HCT116 (cell line): ENCODE measurements around the gene DENR. TPM values are rescaled to one million over a fixed set of nuclear protein-coding genes. Genes with fewer than 3 reads are reported as not detected.

Source experiments
- ATAC-seq: fragments of 200-7000 bp; cut with Tn5 transposase; 2 replicates; pipeline ENCODE4 v1.9.1; 2020; ENCODE audit warnings: mild to moderate bottlenecking, moderate library complexity
- BruUV-seq: library from RNA; stranded (reverse); fragments of 400-500 nt; replicated peaks from 2 replicates; lab custom pipeline; 2021; lab: Mats Ljungman, UMichigan
- CTCF ChIA-PET: fragments of 300-600 bp; sonication (Branson Sonifier 250); formaldehyde crosslinking; loops from one replicate; lab custom pipeline; 2021; ENCODE audit warnings: antibody characterized with exemption; lab: Charles Lee
- POLR2A ChIA-PET: fragments of 300-600, 350-600 bp; sonication (Branson Sonifier 250); formaldehyde crosslinking; loops from one replicate; lab custom pipeline; 2021; ENCODE audit warnings: antibody characterized with exemption; lab: Charles Lee
- RAD21 ChIA-PET, 2 experiments: fragments of 300-600 bp; sonication (Branson Sonifier 250); formaldehyde crosslinking; loops; one replicate each; lab custom pipeline; 2023; ENCODE audit warnings: low total read pairs in 2 of 2; ENCODE audit not compliant: uncharacterized antibody in 2 of 2, unreplicated experiment in 2 of 2, low non-redundant PET in 1 of 2; lab: Charles Lee
- DNase-seq: peaks from one replicate; pipeline ENCODE4 v3.0.0-alpha.2; 2010; ENCODE audit warnings: low read depth, low spot score
- H2AFZ ChIP-seq: fragments of 200-600 bp; shearing (Covaris generic), sonication (generic); 2 replicates; pipeline ENCODE4 v1.6.1; 2017; ENCODE audit warnings: low read depth, mixed run types, mixed read lengths, antibody characterized with exemption, low read length; ENCODE audit not compliant: poor library complexity, severe bottlenecking
- H3K27ac ChIP-seq: 2 replicates; pipeline ENCODE4 v1.5.1; 2012; ENCODE audit warnings: low read depth, low read length
- H3K27me3 ChIP-seq: fragments of 200-600 bp; sonication (generic); 2 replicates; pipeline ENCODE4 v1.6.1; 2016; ENCODE audit warnings: mixed run types, low read length, mixed read lengths; ENCODE audit not compliant: insufficient read depth
- H3K36me3 ChIP-seq, 2 experiments: fragments of 200-500 bp in 1 of 2; fragments of 200-600 bp in 1 of 2; sonication (Bioruptor generic) in 1 of 2; sonication (generic) in 1 of 2; 2 replicates each; pipeline versions ENCODE4 v1.5.1 to v1.6.1; 2014 to 2016; ENCODE audit warnings: low read length in 2 of 2, inconsistent platforms in 1 of 2, mixed read lengths in 1 of 2, mixed run types in 1 of 2; ENCODE audit not compliant: insufficient read depth in 2 of 2, control insufficient read depth in 1 of 2
- H3K4me1 ChIP-seq, 2 experiments: fragments of 200-600 bp in 1 of 2; sonication (generic) in 1 of 2; 2 replicates each; pipeline versions ENCODE4 v1.5.1 to v1.6.1; 2012 to 2017; ENCODE audit warnings: low read length in 2 of 2, inconsistent platforms in 1 of 2, mild to moderate bottlenecking in 1 of 2, mixed read lengths in 1 of 2, mixed run types in 1 of 2, moderate library complexity in 1 of 2; ENCODE audit not compliant: insufficient read depth in 2 of 2, control insufficient read depth in 1 of 2
- H3K4me2 ChIP-seq: fragments of 200-600 bp; sonication (generic); 2 replicates; pipeline ENCODE4 v1.6.1; 2017; ENCODE audit warnings: mixed run types, low read length, mixed read lengths
- H3K4me3 ChIP-seq, 2 experiments: fragments of 200-600 bp in 1 of 2; sonication (generic) in 1 of 2; replicated peaks in 1 of 2; 2 replicates each; pipeline ENCODE4 v1.5.1; 2011 to 2016; ENCODE audit warnings: low read length in 2 of 2, control low read depth in 1 of 2, low read depth in 1 of 2, mild to moderate bottlenecking in 1 of 2, mixed read lengths in 1 of 2, mixed run types in 1 of 2
- H3K79me2 ChIP-seq: fragments of 200-600 bp; sonication (generic); 2 replicates; pipeline ENCODE4 v1.6.1; 2017; ENCODE audit warnings: mild to moderate bottlenecking, mixed run types, low read length, moderate library complexity, mixed read lengths; ENCODE audit not compliant: insufficient read depth
- H3K9ac ChIP-seq: fragments of 200-600 bp; sonication (generic); 2 replicates; pipeline ENCODE4 v1.6.1; 2016; ENCODE audit warnings: low read length, mixed read lengths
- H3K9me2 ChIP-seq: fragments of 200-600 bp; sonication (generic), shearing (Covaris generic); 2 replicates; pipeline ENCODE4 v1.6.1; 2017; ENCODE audit warnings: mixed run types, mild to moderate bottlenecking, moderate library complexity; ENCODE audit not compliant: insufficient read depth
- H3K9me3 ChIP-seq, 2 experiments: fragments of 200-500 bp in 1 of 2; fragments of 200-600 bp in 1 of 2; sonication (Bioruptor generic) in 1 of 2; sonication (generic) in 1 of 2; 2 replicates each; pipeline ENCODE4 v1.6.1; 2014 to 2017; ENCODE audit warnings: low read length in 2 of 2, mixed read lengths in 2 of 2, inconsistent platforms in 1 of 2, low read depth in 1 of 2, mild to moderate bottlenecking in 1 of 2, mixed run types in 1 of 2, moderate library complexity in 1 of 2; ENCODE audit not compliant: control insufficient read depth in 1 of 2, insufficient read depth in 1 of 2
- H4K20me1 ChIP-seq: fragments of 200-600 bp; sonication (generic), shearing (Covaris generic); 2 replicates; pipeline ENCODE4 v1.6.1; 2017; ENCODE audit warnings: mixed run types, mild to moderate bottlenecking, moderate library complexity; ENCODE audit not compliant: insufficient read depth
- CBX3 ChIP-seq: IDR thresholded peaks from 2 replicates; pipeline ENCODE4 v1.6.1; 2012; ENCODE audit warnings: low read depth
- CEBPB ChIP-seq: IDR thresholded peaks from 2 replicates; pipeline ENCODE4 v1.6.1; 2012; ENCODE audit warnings: low read depth
- EGR1 ChIP-seq: IDR thresholded peaks from 2 replicates; pipeline ENCODE4 v1.6.1; 2012; ENCODE audit warnings: low read depth
- EZH2 ChIP-seq: fragments of 200-600 bp; sonication (generic); IDR thresholded peaks from 2 replicates; pipeline ENCODE4 v1.6.1; 2017; ENCODE audit warnings: antibody characterized with exemption, mixed run types
- MAX ChIP-seq: IDR thresholded peaks from 2 replicates; pipeline ENCODE4 v1.6.1; 2012
- POLR2A ChIP-seq: IDR thresholded peaks from 2 replicates; pipeline ENCODE4 v1.7.0; 2011; ENCODE audit warnings: borderline replicate concordance; ENCODE audit not compliant: insufficient read depth, insufficient read length; ENCODE audit errors: extremely low read depth
- RAD21 ChIP-seq: IDR thresholded peaks from 2 replicates; pipeline ENCODE4 v1.6.1; 2012; ENCODE audit warnings: low read depth, mild to moderate bottlenecking
- SIN3A ChIP-seq: IDR thresholded peaks from 2 replicates; pipeline ENCODE4 v1.6.1; 2012; ENCODE audit warnings: low read depth
- SP1 ChIP-seq: IDR thresholded peaks from 2 replicates; pipeline ENCODE4 v1.6.1; 2012; ENCODE audit warnings: low read depth
- SRF ChIP-seq: IDR thresholded peaks from 2 replicates; pipeline ENCODE4 v1.6.1; 2012; ENCODE audit warnings: low read depth
- TCF7L2 ChIP-seq: IDR thresholded peaks from 2 replicates; pipeline ENCODE4 v1.7.0; 2011; ENCODE audit warnings: borderline replicate concordance, inconsistent platforms; ENCODE audit not compliant: insufficient read depth, insufficient read length; ENCODE audit errors: extremely low read depth
- YY1 ChIP-seq: IDR thresholded peaks from 2 replicates; pipeline ENCODE4 v1.6.1; 2011; ENCODE audit warnings: low read length, low read depth, moderate library complexity, mild to moderate bottlenecking; ENCODE audit not compliant: insufficient replicate concordance; ENCODE audit errors: extremely low read depth
- ZNF274 ChIP-seq: fragments of 200-500 bp; sonication (Bioruptor generic); IDR thresholded peaks from 2 replicates; pipeline ENCODE4 v1.6.1; 2014; ENCODE audit warnings: mild to moderate bottlenecking, low read depth, low read length, inconsistent platforms
- intact Hi-C: fragments of 100-400 bp; cut with micrococcal nuclease; formaldehyde crosslinking; loops from 2 replicates; pipeline ENCODE4 v1.10.0; 2022
- total RNA-seq: library from RNA; stranded (reverse); gene quantifications from one replicate; pipeline ENCODE4 v1.2.1, GENCODE V29; 2021; ENCODE audit not compliant: unreplicated experiment
- TF ChIP-seq, protein P1 (sequence below): IDR thresholded peaks from 2 replicates; pipeline ENCODE4 v1.6.1; 2012
- TF ChIP-seq, protein P2 (sequence below), 3 experiments: fragments of 200-600 bp in 1 of 3; sonication (generic) in 1 of 3; IDR thresholded peaks in 2 of 3; conservative IDR thresholded peaks in 1 of 3; 2 replicates each; pipeline ENCODE4 v1.5.1; 2012 to 2017; ENCODE audit warnings: low read depth in 2 of 3, low read length in 2 of 3, antibody characterized with exemption in 1 of 3, borderline replicate concordance in 1 of 3, control low read depth in 1 of 3, mild to moderate bottlenecking in 1 of 3, mixed read lengths in 1 of 3, mixed run types in 1 of 3, moderate library complexity in 1 of 3; ENCODE audit not compliant: insufficient read depth in 1 of 3

Gene DENR
- total RNA-seq, 1 experiment from 2014 or later: 59.1 TPM

- no peak for ATAC-seq
- Histone ChIP-seq H3K79me2 (no peaks in the 10 kb centered on the region), H3K4me2 (no peak overlapping the region), H3K4me3 (no peak overlapping the region), H3K36me3 (no peaks in the 10 kb centered on the region), H3K9ac (no peak overlapping the region), H3K9me2 (no peaks in the 10 kb centered on the region)
- BruUV-seq: no TSS peak
- ChIA-PET POLR2A (no interaction called here), CTCF (no interaction called here)
- TF ChIP-seq, protein P1, sequence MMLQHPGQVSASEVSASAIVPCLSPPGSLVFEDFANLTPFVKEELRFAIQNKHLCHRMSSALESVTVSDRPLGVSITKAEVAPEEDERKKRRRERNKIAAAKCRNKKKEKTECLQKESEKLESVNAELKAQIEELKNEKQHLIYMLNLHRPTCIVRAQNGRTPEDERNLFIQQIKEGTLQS: no peak
- TF ChIP-seq SIN3A: no peak
- TF ChIP-seq, all 23 proteins: peak for 0
- Histone ChIP-seq H3K27me3 (no peaks in the 10 kb centered on the region), H4K20me1 (no peaks in the 10 kb centered on the region), H2AFZ (no peak overlapping the region), H3K27ac (no peak overlapping the region), H3K9me3 (no peaks in the 10 kb centered on the region), H3K4me1 (peaks cover 4 to 9% of the 10 kb centered on the region in 2 experiments)
- intact Hi-C loops: no loop called here
- no peak for DNase-seq
- RAD21 ChIA-PET: no interaction called here
Observed at GRCh38 chr12:122799641-122800243, 47.1 kb downstream of the DENR start.

DNA sequence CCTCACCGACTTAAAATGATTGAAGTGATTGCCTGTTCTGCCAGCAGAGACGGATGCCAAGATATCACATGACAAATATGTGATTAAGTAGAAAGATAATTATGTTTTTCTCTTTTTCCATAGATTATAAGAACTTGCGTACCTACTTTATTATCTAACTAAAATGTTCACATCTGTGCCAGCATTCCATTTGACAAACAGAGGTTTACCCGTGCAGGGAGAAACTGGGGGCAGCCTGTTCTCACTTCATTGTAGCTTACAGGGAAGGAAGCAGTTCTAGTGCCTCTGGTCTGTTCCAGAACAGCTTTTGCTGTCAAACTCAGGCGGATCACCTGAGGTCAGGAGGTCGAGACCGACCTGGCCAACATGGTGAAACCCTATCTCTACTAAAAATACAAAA lies 51.3 kb downstream of the DENR start:
- POLR2A ChIA-PET: no interaction called here
- Histone ChIP-seq H3K36me3 (no peaks in the 10 kb centered on the region), H3K27ac (no peak overlapping the region), H3K79me2 (no peaks in the 10 kb centered on the region), H2AFZ (no peak overlapping the region), H3K4me3 (no peak overlapping the region), H3K4me1 (peaks cover 13 to 43% of the 10 kb centered on the region in 2 experiments), H4K20me1 (no peaks in the 10 kb centered on the region), H3K9me3 (no peaks in the 10 kb centered on the region), H3K27me3 (no peaks in the 10 kb centered on the region), H3K9me2 (no peaks in the 10 kb centered on the region), H3K4me2 (peak overlapping the region; percentile 65; the same call in 1 of the 2 replicates), H3K9ac (no peak overlapping the region)
- CTCF ChIA-PET: interaction anchor here (1.5 kb wide), 1 partner anchor 10 kb away, joined by 7 read pairs; no protein-coding TSS in a partner anchor
- intact Hi-C loops: no loop called here
- no peak for ATAC-seq
- RAD21 ChIA-PET: no interaction called here
- no peak for DNase-seq
- TF ChIP-seq, protein P2, sequence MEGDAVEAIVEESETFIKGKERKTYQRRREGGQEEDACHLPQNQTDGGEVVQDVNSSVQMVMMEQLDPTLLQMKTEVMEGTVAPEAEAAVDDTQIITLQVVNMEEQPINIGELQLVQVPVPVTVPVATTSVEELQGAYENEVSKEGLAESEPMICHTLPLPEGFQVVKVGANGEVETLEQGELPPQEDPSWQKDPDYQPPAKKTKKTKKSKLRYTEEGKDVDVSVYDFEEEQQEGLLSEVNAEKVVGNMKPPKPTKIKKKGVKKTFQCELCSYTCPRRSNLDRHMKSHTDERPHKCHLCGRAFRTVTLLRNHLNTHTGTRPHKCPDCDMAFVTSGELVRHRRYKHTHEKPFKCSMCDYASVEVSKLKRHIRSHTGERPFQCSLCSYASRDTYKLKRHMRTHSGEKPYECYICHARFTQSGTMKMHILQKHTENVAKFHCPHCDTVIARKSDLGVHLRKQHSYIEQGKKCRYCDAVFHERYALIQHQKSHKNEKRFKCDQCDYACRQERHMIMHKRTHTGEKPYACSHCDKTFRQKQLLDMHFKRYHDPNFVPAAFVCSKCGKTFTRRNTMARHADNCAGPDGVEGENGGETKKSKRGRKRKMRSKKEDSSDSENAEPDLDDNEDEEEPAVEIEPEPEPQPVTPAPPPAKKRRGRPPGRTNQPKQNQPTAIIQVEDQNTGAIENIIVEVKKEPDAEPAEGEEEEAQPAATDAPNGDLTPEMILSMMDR (IDR thresholded peaks at IDR 0.05 in 2 of 3, conservative IDR thresholded peaks at IDR 0.05 in 1 of 3; ENCODE audit: borderline replicate concordance in 1 of 3, insufficient read depth in 1 of 3, low read depth in 2 of 3, low read length in 2 of 3): no peak
- no peak for TF ChIP-seq POLR2A
- no peak for TF ChIP-seq SIN3A
- TF ChIP-seq TCF7L2: no peak
- TF ChIP-seq CBX3: no peak
- TF ChIP-seq SP1: no peak
- TF ChIP-seq EZH2: no peak
- TF ChIP-seq ZNF274: no peak
- no peak for TF ChIP-seq SRF
- TF ChIP-seq CEBPB: no peak
- no peak for TF ChIP-seq EGR1
- TF ChIP-seq MAX: no peak
- no peak for TF ChIP-seq YY1
- TF ChIP-seq RAD21: no peak
- no TSS peak for BruUV-seq
